Activated T-helper 1 cell treated with Interleukin-2 at 50 U/mL for 16 hours (primary cell): ENCODE measurements around the gene SLC9A2.
A peak's percentile ranks its signal among the peaks of the same experiment; 100 is the strongest.

Experiments
- DNase-seq: peaks from one replicate; pipeline ENCODE4 v3.0.0-alpha.2; 2020; ENCODE audit warnings: low read depth

Gene SLC9A2

GRCh38 chr2:102735416-102736109 lies 116.2 kb downstream of the SLC9A2 start:
- no peak for DNase-seq

GRCh38 chr2:102736110-102736409 lies 116.7 kb downstream of the SLC9A2 start:
- DNase-seq, result no peak

- DNase-seq, result peak; percentile 76
Measured at GRCh38 chr2:102736410-102737409, 117.4 kb downstream of the SLC9A2 start.

GRCh38 chr2:102737431-102737830 lies 118.1 kb downstream of the SLC9A2 start:
- no peak for DNase-seq

- DNase-seq, result no peak
Measured at GRCh38 chr2:102743259-102743658, 123.9 kb downstream of the SLC9A2 start.

GRCh38 chr2:102748107-102748506 lies 128.8 kb downstream of the SLC9A2 start:
- DNase-seq, result no peak

GRCh38 chr2:102749938-102750337 lies 130.6 kb downstream of the SLC9A2 start:
- DNase-seq, result no peak

GRCh38 chr2:102753563-102754159 lies 134.3 kb downstream of the SLC9A2 start:
- DNase-seq, result no peak

- DNase-seq, result no peak
Measured at GRCh38 chr2:102754456-102755145, 135.2 kb downstream of the SLC9A2 start.

GRCh38 chr2:102755284-102755683 lies 135.9 kb downstream of the SLC9A2 start:
- DNase-seq, result no peak

- DNase-seq, result no peak
Measured at GRCh38 chr2:102758439-102758838, 139.1 kb downstream of the SLC9A2 start.
